Stimulated activated CD8-positive, alpha-beta memory T cell treated with anti-CD3 and anti-CD28 coated beads, Interleukin-12 subunit alpha, Interleukin-12 subunit beta, amount 100 ng/mL, for 1 hour (primary cell): ENCODE measurements around the gene NT5C2.
"Not testable (repeated sequence)": the region's sequence is repeated elsewhere in the genome, so short reads cannot be mapped to it uniquely, and the experiment has no call there.

Experiments used
- DNase-seq: peaks from one replicate; pipeline ENCODE4 v3.0.0-alpha.2; 2020; ENCODE audit warnings: low read depth

Gene NT5C2

DNA sequence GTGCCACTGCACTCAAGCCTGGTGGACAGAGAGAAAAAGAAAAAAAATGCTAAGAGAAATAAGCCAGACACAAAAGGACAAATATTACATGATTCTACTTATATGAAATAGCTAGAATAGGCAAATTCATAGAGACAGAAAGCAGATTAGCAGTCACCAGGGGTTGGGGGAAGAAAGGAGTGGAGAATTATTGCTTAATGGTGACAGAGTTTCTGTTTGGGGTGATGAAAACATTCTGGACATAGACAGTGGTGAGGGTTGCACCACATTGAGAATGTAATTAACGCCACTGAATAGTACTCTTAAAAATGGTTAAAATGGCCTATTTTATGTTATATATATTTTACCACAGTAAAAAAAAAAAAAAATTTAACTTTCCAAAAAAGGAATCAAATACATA, 6.4 kb upstream of the NT5C2 start:
- no peak for DNase-seq

GRCh38 chr10:103198648-103199047, 5.6 kb upstream of the NT5C2 start:
- no peak for DNase-seq

DNA sequence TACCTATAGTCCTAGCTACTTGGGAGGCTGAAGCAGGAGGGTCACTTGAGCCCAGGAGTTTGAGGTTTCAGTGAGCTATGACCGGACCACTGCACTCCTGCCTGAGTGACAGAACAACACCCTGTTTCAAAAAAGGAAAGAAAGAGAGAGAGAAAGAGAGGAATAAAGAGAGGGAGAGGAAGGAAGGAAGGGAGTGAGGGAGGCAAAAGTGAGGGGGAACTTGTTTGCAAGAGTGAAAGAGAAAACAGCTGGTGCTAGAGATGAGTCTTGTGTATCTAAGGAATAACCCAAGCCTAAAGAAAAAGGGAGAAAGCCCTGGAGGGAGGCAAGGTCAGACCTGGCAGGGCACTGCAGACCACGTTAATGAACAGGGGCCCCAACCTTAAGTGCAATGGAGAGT, 4.8 kb upstream of the NT5C2 start:
- no peak for DNase-seq

DNA sequence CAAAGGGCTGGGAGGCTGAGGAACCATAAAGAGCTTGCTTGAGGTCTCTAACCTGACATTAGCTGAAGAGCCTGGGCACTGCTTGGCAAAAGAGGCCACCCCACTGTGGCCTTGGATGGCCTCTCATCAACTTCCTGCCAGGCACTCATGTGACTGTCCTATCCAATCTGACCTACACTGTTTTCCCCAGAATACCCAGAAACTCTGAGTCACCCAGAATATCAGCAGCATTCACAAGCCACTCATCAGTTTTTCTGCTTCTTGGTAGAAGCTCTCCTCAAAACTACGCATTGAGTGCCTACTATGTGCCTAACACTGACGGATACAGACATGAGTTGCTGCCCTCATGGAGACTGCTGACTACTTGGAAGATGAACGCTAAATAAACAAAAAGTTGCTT, 4.1 kb upstream of the NT5C2 start:
- DNase-seq: no peak

DNA sequence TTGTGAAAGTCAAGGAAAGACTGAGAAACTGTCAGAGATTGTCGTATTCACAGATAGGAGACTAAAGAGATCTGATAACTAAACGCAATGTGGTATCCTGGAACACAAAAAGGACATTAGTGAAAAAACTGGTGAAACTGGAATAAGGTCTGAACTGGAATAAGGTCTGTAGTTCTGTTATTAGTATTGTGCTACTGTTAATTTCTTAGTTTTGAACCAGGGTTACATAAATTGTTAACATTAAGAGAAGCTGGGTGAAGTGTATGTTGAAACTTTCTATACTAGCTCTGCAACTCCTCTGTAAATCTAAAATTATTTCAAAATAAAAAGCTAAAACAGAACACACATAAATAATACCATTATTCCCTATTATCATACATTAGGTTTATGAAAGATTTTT, 3.4 kb upstream of the NT5C2 start:
- DNase-seq: no peak

- DNase-seq: no peak
Observed at GRCh38 chr10:103193820-103194529, 903 bp upstream of the NT5C2 start.

GRCh38 chr10:103192451-103193106, 493 bp downstream of the NT5C2 start:
- DNase-seq: peak; percentile 24

DNA sequence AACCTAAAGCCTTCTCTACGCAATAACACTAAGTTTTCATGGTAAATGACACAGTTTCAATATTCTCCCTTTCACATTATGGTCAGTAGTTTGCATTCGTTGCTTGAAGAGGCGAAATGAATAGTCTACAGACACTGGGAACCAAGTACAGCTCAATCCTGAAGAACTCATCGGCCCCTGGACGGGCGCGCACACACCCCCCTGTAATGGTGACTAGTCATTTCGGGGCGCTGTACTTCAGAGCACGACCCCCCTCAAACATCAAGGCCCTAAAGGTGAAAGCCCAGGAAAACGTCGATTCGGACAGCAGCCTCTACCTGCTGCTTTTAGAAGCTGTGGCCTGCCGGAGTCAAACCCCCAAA, 1.0 kb downstream of the NT5C2 start:
- no peak for DNase-seq

DNA sequence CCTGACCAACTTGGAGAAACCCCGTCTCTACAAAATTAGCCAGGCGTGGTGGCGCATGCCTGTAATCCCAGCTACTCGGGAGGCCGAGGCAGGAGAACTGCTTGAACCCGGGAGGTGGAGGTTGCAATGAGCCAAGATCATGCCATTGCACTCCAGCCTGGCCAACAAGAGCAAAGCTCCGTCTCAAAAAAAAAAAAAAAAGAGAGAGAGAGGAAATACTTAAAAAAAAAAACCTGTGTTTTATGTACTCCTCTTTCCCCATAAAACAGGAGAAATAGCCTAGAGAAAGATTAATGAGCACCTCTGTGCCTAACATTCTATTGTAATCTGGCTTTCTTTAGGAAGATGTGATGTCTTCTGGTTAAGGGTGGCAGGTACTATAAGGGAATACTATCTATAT, 1.9 kb downstream of the NT5C2 start:
- not testable (repeated sequence) for DNase-seq

DNA sequence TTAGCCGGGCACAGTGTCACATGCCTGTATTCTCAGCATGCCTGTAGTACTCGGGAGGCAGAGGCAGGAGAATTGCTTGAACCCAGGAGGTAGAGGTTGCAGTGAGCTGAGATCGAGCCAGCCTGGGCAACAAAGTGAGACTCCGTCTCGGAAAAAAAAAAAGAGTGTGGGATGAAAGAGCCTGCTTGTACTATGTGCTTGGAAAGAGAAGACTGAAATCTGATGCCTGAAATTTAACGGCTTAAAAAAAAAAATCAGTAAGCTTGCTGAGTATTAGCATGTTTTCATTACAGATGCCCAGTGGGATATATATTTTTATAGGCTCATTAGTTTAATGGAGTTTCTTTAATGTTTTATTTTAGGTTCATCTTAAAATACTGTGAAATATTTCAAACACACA, 4.2 kb downstream of the NT5C2 start:
- DNase-seq: no peak

DNA sequence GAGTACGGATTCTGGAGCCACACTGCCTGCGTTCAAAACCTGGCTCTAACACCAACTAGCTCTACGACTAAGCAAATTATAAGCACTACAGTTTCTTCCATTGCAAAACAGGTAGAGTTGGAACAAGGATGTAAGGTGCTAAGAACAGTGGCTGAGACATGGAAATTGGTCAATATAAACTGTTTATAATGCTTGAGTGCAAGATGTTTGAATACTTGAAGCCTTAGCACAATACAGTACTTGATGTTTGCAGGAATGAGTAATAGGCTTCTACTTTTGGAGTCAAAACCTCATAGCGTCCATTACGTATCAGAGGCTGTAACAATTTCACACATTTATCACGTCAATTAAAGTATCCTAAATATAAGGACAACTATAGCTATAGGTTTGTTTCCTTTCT, 6.9 kb downstream of the NT5C2 start:
- no peak for DNase-seq

GRCh38 chr10:103184615-103185014, 8.5 kb downstream of the NT5C2 start:
- DNase-seq: no peak

- DNase-seq: not testable (repeated sequence)
Observed at GRCh38 chr10:103183991-103184451, 9.1 kb downstream of the NT5C2 start.

GRCh38 chr10:103181244-103181643, 11.8 kb downstream of the NT5C2 start:
- DNase-seq: no peak

DNA sequence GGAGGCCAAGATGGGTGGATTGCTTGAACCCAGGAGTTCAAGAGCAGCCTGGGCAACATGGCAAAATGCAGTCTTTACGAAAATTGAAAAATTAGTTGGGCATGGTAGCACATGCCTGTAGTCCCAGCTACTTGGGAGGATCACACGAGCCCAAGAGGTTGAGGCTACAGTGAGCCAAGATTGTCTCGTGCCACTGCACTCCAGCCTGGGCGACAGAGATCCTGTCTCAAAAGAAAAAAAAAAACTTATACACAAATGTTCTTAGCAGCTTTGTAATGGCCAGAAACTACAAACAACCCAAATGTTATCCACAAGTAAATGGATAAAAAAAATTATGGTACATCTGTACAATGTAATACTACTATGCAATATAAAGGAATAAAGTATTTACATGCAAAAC, 12.6 kb downstream of the NT5C2 start:
- no peak for DNase-seq

GRCh38 chr10:103177123-103177522, 15.9 kb downstream of the NT5C2 start:
- no peak for DNase-seq

DNA sequence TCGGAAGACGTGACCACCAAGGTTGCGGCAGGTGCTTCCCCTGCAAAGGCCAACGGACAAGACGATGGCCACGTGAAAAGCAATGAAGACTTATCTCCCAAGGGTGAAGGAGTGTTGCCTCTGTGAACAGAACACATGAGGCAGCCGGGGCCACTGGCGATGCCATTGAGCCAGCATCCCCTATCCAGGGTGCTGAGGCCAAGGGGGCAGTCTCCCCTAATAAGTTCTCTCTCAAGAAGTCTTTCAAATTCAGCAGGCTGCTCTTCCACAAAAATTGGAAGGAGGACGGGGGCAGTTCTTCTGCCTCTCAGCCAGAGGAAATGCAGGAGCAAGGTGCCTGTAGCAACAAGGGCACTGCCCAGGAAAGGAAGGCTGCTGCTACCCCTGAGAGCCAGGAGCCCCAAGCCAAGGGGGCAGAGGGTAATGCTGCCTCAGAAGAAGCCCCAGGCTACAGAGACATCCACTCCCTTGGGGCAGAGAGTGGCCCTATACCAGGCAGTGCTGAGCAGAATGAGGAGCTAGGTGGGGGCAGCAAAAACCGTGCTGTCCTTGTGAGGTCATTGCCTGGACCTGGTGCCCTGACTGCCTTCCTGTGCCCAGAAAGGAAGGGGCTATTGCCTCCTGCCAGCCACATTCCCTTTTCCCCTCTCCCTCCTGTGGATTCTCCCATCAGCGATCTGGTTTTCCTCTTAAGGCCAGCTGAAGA, 17.3 kb downstream of the NT5C2 start:
- DNase-seq: no peak

GRCh38 chr10:103174324-103174723, 18.7 kb downstream of the NT5C2 start:
- not testable (repeated sequence) for DNase-seq

DNA sequence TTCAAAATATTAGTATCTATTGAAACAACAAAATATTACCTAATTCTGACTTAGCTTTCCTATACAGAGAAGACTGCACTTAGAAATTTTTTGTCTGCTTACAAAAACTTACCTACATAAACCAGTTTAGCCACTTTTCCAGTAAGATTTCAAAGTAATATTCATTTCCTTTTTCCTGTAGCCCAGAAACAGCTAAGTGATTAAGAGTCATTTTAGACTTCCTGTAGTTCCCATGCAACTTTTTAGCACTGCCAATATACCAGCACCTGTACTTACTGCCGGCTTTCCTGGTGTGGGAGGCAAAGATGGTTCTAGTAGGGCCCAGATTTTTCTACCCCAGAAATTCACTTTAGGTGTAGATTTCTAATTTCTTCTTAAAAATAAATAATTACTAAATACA, 21.8 kb downstream of the NT5C2 start:
- no peak for DNase-seq

- DNase-seq: no peak
Observed at GRCh38 chr10:103168438-103168837, 24.6 kb downstream of the NT5C2 start.

- not testable (repeated sequence) for DNase-seq
Observed at GRCh38 chr10:103167554-103167953, 25.5 kb downstream of the NT5C2 start.

DNA sequence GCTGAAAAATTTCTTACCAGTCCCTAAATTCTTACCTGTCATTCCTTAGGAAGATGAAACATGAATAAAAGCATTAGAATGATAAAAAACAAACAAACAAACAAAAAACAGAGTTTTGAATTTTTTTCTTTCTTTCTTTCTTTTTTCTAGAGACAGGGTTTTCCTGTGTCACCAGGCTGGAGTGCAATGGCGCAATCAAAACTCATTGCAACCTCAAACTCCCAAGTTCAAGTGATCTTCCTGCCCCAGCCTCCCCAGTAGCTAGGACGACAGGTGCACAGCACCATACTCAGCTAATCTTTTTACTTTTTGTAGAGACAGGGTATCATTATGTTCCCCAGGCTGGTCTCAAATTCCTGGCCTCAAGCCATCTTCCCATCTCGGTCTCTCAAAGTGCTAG, 26.5 kb downstream of the NT5C2 start:
- DNase-seq: no peak

GRCh38 chr10:103163766-103164403, 29.2 kb downstream of the NT5C2 start:
- DNase-seq: not testable (repeated sequence)
